CD4-positive, alpha-beta T cell treated with Interleukin-15 for 1 hour (primary cell): ENCODE results near the gene ARHGAP42.

Source experiments
- DNase-seq: peaks from one replicate; pipeline ENCODE4 v3.0.0-alpha.2; 2020

The ARHGAP42 gene

GRCh38 chr11:100849009-100849900 is 162.2 kb downstream of the ARHGAP42 start:
- no peak for DNase-seq

GRCh38 chr11:100849901-100850235 is 162.8 kb downstream of the ARHGAP42 start:
- DNase-seq: no peak

- DNase-seq: no peak
These were observed 164.1 kb downstream of the ARHGAP42 start for GRCh38 chr11:100851147-100851546.

DNA sequence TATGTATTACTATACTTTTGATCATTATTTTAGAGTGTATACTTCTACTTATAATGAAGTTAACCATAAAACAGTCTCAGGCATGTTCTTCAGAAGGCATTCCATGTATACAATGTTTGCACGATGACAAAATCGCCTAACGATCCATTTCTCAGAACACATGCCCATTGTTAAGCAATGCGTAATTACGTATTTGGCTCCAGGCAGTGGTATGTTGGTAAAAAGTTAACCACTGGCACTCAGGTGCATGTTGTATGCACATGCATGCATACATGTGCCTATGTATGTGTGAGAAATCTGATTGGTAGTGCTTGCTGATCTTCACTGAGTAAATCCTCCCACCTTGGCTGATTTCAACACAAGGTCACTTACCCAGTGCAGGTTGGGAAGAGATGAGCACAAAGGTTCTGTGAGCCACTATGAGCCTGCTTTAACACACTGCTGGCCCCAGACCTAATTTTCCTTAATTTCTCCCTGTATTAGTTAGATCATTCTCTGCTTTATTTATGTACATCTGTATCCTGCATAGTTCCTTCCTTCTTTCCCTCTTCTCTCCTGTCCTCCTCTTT is 164.6 kb downstream of the ARHGAP42 start:
- no peak for DNase-seq

GRCh38 chr11:100855466-100856067 is 168.5 kb downstream of the ARHGAP42 start:
- DNase-seq: no peak

GRCh38 chr11:100857236-100858005 is 170.3 kb downstream of the ARHGAP42 start:
- DNase-seq: no peak

GRCh38 chr11:100860318-100861155 is 173.4 kb downstream of the ARHGAP42 start:
- no peak for DNase-seq

DNA sequence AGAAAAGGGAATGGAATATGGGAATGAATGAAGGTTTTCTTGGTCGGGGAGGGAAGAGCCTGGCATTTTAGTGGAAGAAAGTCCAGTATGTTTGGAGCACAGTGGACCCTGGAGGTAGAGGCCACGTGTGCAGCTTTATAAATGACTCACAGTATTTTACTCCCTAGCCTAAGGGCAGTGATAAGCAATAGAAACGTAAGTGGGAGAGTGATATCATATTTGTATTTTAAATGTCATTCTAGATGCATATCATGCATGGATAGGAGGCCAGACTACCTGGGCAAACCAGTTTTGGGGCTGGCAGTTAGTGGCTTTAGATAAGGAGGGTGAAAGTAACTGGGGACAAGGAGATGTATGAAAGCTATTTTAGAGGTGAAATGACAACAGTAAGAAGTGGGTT is 174.1 kb downstream of the ARHGAP42 start:
- no peak for DNase-seq

GRCh38 chr11:100863080-100863581 is 176.0 kb downstream of the ARHGAP42 start:
- no peak for DNase-seq

- no peak for DNase-seq
These were observed 178.5 kb downstream of the ARHGAP42 start for GRCh38 chr11:100865443-100866065.

- no peak for DNase-seq
These were observed 179.4 kb downstream of the ARHGAP42 start for GRCh38 chr11:100866453-100866852.

DNA sequence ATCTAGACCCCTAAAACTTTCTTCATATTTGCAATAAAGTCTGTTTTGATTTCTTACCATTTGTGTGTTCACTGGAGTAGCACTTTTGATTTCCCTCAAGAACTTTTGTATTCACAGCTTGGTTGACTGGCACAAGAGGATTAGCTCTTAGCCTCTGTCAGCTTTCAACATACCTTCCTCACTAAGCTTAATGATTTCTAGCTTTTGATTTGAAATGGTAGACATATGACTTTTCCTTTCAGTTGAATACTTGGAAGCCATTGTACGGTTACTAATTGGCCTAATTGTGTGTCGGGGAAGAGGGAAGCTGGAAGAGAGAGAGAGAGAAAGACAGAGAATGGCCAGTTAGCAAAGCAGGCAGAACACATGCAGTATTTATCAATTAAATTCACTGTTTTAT is 180.5 kb downstream of the ARHGAP42 start:
- DNase-seq: no peak

- no peak for DNase-seq
These were observed 182.2 kb downstream of the ARHGAP42 start for GRCh38 chr11:100869328-100869727.

DNA sequence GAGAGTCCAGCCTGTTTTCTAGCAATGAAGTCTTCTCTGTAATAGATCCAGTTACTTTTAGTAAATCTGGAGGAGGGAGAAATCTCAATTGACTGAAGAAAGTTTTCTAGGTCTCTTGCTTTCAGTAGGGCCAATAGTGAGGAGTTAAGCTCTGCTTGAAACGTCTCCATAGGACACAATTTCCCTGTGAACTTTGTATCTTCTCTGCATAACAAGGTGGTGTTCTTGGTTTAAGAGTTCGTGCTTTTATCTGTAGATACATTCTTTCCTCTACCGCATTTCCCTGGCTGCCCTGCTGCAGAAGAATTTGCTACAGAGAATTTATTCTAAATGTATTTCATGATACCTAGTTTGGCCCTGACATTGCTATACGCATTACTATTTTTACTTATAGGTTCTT is 183.1 kb downstream of the ARHGAP42 start:
- no peak for DNase-seq

- no peak for DNase-seq
These were observed 186.1 kb downstream of the ARHGAP42 start for GRCh38 chr11:100872951-100873740.

DNA sequence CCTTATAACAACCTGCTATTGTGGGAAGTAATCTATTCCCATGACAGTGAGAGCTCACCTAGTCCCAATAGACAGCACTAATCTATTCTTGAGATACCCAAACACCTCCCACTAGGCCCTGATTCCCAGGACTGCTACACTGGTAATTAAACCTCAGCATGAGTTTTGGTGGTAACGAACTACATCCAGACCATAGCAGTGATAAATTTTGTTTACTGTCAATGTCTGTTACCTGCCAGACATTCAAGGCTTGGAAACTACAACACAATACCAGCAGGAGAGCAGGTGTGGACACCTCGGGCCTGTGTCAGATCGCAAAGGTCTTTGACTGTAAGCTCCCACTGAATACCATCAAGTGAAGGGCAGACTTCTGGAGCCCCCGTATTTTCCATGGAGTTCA is 187.1 kb downstream of the ARHGAP42 start:
- no peak for DNase-seq

DNA sequence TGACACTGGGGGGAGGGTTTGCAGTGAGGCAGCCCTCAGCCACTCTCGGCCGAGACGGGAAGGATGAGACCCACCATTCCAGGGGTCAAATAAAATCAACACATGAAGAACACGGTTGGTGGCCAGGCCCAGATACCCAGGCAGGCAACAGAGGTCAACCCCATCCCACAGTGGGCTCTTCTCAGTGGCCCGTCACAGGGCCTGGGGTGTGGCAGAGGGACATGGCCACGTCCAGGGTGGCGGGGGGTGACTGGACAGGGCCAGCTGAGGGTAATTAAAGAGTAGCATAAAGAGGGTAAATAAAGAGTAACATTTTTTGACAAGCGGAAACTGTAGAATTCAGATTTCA is 188.4 kb downstream of the ARHGAP42 start:
- DNase-seq: no peak

DNA sequence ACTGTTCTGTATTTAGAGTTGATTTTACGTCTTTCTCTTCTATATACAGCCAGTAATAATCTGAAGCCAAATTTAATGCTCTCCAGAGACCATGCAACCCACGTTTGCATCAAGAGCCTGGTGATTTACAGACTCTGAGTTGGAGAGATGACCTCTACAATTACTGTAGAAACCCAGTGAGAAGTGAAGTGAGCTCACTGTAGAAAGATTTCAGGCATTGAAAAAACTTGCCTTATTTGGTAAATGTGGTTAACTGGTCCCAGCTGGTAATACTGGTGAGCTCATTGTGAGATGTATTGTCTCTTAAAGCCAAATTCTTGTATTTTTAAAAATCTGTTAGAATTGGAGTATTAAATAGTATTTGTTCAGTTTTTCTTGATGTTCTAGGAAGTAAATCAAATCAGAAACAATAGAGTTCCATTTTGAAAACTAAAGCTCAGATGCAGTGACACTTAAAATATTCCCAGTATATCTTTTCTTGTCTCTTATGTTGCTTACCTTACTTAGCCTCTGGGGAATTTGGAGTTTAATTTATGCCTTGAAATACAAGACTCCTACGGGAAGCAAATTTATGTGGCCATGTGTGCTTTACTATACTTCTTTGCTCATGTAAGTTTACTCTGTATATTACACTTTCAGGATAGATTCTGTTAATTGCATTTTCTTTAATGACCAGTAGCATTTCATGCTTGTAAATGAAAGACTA is 189.9 kb downstream of the ARHGAP42 start:
- DNase-seq: no peak

DNA sequence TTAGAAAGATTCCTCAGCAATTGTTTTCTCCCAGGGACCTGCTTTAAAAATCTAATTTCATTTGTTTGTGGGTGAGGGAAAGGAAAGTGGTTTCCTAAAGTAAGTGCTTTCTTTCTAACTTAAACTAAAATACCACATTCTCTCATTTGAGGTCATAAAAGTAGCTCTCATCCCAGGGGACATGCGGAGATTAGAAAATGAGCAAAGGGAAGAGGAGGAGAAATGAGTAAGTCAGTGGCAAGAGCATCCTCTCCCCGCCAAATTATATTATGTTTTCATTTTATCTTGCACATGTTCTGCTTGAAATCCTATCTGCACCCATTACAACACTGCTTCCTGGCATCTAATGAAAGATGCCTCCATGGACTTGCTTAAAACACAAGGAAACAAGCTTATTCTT is 191.4 kb downstream of the ARHGAP42 start:
- no peak for DNase-seq

- no peak for DNase-seq
These were observed 195.9 kb downstream of the ARHGAP42 start for GRCh38 chr11:100882957-100883356.
